HG03280 (cell line): ENCODE data around the gene OVOL3.

Source experiments
- ATAC-seq: cut with Tn5 transposase; IDR thresholded peaks from one replicate; pipeline ENCODE4 v1.9.1; 2021; ENCODE audit warnings: mild to moderate bottlenecking, moderate library complexity; ENCODE audit not compliant: unreplicated experiment

OVOL3 gene

GRCh38 chr19:36099166-36099785, 11.7 kb upstream of the OVOL3 start:
- ATAC-seq: no peak

GRCh38 chr19:36100476-36100875, 10.5 kb upstream of the OVOL3 start:
- ATAC-seq: no peak

GRCh38 chr19:36101550-36102327, 9.2 kb upstream of the OVOL3 start:
- no peak for ATAC-seq

GRCh38 chr19:36103040-36103626, 7.8 kb upstream of the OVOL3 start:
- ATAC-seq: no peak

- ATAC-seq: no peak
Measured at GRCh38 chr19:36103842-36104552, 6.9 kb upstream of the OVOL3 start.

GRCh38 chr19:36106441-36106840, 4.5 kb upstream of the OVOL3 start:
- no peak for ATAC-seq

- ATAC-seq: no peak
Measured at GRCh38 chr19:36106991-36107390, 4.0 kb upstream of the OVOL3 start.

GRCh38 chr19:36108684-36109083, 2.3 kb upstream of the OVOL3 start:
- ATAC-seq: no peak

- ATAC-seq: no peak
Measured at GRCh38 chr19:36111200-36111539, 227 bp downstream of the OVOL3 start.

GRCh38 chr19:36112678-36113077, 1.7 kb downstream of the OVOL3 start:
- no peak for ATAC-seq

GRCh38 chr19:36113425-36113824, 2.5 kb downstream of the OVOL3 start:
- ATAC-seq: no peak

GRCh38 chr19:36113894-36114720, 3.2 kb downstream of the OVOL3 start:
- ATAC-seq: peak; percentile 2

- ATAC-seq: peak; percentile 82
Measured at GRCh38 chr19:36114721-36115452, 3.9 kb downstream of the OVOL3 start, which contains the start of gene POLR2I. TSS of gene POLR2I (minus strand) at chr19:36114875. CDS start at chr19:36114856, 19 bp downstream.

GRCh38 chr19:36115453-36116343, 4.8 kb downstream of the OVOL3 start, which contains the start of gene TBCB:
TSS of gene TBCB (plus strand) at chr19:36115468. CDS start at chr19:36115561, 93 bp downstream.
- peak; percentile 36 for ATAC-seq

- no peak for ATAC-seq
Measured at GRCh38 chr19:36116344-36116637, 5.3 kb downstream of the OVOL3 start.

GRCh38 chr19:36120092-36120983, 9.4 kb downstream of the OVOL3 start:
- no peak for ATAC-seq

- no peak for ATAC-seq
Measured at GRCh38 chr19:36120984-36121358, 10.0 kb downstream of the OVOL3 start.

GRCh38 chr19:36121486-36122124, 10.7 kb downstream of the OVOL3 start:
- ATAC-seq: no peak
